Measurements from ENCODE around the gene C11orf71. TPM values are rescaled to one million over a fixed set of nuclear protein-coding genes. Genes with fewer than 3 reads are reported as not detected.

C11orf71 gene
- total RNA-seq, 2 donors from 2014 or later, result 13.1 to 14.3 TPM

DNA sequence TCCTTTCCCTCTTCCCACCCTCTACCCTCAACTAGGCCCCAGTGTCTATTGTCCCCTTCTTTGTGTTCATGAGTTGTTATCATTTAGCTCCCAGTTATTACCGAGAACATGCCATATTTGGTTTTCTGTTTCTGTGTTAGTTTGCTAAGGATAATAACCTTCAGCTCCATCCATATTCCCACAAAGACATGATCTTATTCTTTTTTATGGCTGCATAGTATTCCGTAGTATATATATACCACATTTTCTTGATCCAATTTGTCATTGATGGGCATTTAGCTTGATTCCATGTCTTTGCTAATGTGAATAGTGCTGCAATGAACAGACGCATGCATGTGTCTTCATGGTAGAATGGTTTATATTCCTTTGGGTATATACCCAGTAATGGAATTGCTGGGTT is 17.8 kb downstream of the C11orf71 start:
- H3K9me3 ChIP-seq, result no peaks in the 10 kb centered on the region
- TF ChIP-seq, protein P1, sequence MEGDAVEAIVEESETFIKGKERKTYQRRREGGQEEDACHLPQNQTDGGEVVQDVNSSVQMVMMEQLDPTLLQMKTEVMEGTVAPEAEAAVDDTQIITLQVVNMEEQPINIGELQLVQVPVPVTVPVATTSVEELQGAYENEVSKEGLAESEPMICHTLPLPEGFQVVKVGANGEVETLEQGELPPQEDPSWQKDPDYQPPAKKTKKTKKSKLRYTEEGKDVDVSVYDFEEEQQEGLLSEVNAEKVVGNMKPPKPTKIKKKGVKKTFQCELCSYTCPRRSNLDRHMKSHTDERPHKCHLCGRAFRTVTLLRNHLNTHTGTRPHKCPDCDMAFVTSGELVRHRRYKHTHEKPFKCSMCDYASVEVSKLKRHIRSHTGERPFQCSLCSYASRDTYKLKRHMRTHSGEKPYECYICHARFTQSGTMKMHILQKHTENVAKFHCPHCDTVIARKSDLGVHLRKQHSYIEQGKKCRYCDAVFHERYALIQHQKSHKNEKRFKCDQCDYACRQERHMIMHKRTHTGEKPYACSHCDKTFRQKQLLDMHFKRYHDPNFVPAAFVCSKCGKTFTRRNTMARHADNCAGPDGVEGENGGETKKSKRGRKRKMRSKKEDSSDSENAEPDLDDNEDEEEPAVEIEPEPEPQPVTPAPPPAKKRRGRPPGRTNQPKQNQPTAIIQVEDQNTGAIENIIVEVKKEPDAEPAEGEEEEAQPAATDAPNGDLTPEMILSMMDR (IDR thresholded peaks at IDR 0.05), result no peak
- no peak overlapping the region for H3K4me3 ChIP-seq
- no peaks in the 10 kb centered on the region for H3K27me3 ChIP-seq
- intact Hi-C loops (cut with DNase I), result no loop called here
- no peak for DNase-seq
- H3K4me1 ChIP-seq, result no peaks in the 10 kb centered on the region
- no peak overlapping the region for H3K27ac ChIP-seq
- H3K9ac ChIP-seq (ENCODE audit: low read depth in 2 of 2, low read length in 2 of 2), result no peak overlapping the region
- H3K36me3 ChIP-seq, result no peaks in the 10 kb centered on the region

DNA sequence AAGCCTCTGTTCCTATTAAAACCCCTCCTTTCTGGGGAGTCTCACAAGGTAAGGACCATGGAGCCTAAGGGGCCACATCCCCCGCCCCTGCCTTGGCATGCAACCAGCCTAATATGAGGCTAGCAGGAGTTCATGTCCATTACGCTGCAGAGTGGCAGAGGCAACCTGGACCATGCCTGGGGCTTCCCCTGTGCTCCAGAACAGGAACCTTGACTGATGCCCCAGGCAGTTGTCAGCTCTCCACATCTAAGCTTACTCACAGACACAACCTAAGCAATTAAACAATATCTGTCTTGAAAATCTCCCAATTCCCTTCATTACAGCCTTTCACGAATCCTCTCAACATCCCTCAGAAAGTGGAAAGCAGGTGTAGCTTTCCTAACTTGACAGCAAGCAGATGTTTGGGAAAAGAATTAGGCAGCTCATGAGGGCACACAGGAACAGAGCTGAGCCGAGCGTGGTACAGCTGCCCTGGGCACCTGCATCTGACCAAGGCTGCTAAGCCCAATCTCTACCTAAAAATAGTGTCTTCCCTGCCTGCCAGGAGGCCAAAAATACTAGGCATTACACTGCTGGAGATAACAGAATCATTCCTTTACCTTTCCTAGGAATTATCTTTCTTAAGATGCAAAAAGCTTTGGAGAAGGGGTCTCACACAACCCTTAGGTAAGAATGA is 20.8 kb downstream of the C11orf71 start:
- Histone ChIP-seq H3K9ac (ENCODE audit: low read depth in 2 of 2, low read length in 2 of 2) (no peak overlapping the region), H3K27ac (no peak overlapping the region), H3K4me1 (no peaks in the 10 kb centered on the region), H3K4me3 (no peak overlapping the region), H3K9me3 (no peaks in the 10 kb centered on the region), H3K36me3 (no peaks in the 10 kb centered on the region), H3K27me3 (no peaks in the 10 kb centered on the region)
- intact Hi-C loops (cut with DNase I), result no loop called here
- no peak for DNase-seq
- TF ChIP-seq, protein P1 (IDR thresholded peaks at IDR 0.05), result no peak

DNA sequence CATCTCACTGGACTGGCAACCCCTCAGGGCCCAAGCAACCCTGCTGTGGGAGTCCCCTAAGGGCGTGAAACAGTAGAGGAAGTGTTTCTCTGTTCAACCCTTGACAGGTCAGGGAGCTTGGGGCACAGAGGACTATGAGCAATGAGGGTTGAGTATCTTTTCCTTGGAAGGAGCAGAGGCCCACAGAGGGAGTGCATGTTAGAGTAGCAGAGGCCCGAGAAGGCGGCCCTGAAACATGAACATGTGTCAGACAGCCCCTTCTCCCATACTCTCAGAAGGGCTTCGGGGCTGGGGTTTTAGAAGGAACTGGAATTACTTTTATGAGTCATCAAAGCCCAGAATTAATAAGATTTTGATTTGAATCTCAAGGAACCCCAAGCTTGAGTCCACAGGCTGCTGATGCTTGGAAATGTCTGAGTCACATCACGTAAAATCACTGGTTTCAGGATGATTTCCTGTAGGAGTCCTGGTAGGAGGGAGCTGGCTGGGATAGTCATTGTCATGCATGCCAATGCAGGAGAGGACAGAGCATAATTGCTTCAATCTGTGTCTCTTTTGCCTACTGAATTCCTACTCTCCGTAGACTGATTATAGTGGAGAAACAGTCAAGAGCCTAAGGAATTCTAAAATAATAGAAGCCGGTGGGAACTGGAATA is 22.6 kb downstream of the C11orf71 start:
- Histone ChIP-seq H3K4me3 (no peak overlapping the region), H3K9ac (ENCODE audit: low read depth in 2 of 2, low read length in 2 of 2) (no peak overlapping the region), H3K27me3 (no peaks in the 10 kb centered on the region), H3K36me3 (no peaks in the 10 kb centered on the region), H3K27ac (no peak overlapping the region), H3K9me3 (no peaks in the 10 kb centered on the region), H3K4me1 (no peaks in the 10 kb centered on the region)
- intact Hi-C loops (cut with DNase I), result no loop called here
- no peak for DNase-seq
- TF ChIP-seq, protein P1 (IDR thresholded peaks at IDR 0.05), result no peak

DNA sequence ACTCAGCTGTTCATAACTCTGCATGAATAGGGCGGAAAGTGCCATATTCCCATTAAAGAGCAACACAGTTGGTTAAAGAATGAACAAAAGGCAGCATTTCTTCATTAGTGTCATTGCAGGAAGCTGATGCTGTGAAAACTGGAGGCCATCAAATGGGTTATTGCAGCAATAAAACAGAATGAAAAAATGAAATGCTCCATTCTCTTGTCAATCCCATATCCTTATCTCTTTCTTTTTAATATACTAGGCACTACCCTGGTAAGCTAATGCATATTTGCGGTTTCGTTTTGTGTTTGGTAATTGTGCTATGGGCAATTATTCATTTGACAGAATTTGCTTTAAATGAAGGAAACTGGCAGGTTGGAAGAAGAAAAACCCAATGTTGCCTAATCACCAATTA is 25.3 kb downstream of the C11orf71 start:
- H3K36me3 ChIP-seq, result no peaks in the 10 kb centered on the region
- TF ChIP-seq, protein P1 (IDR thresholded peaks at IDR 0.05), result no peak
- intact Hi-C loops (cut with DNase I), result no loop called here
- no peak for DNase-seq
- no peak overlapping the region for H3K27ac ChIP-seq
- no peaks in the 10 kb centered on the region for H3K4me1 ChIP-seq
- no peak overlapping the region for H3K9ac ChIP-seq (ENCODE audit: low read depth in 2 of 2, low read length in 2 of 2)
- no peak overlapping the region for H3K4me3 ChIP-seq
- H3K27me3 ChIP-seq, result no peaks in the 10 kb centered on the region
- no peaks in the 10 kb centered on the region for H3K9me3 ChIP-seq

DNA sequence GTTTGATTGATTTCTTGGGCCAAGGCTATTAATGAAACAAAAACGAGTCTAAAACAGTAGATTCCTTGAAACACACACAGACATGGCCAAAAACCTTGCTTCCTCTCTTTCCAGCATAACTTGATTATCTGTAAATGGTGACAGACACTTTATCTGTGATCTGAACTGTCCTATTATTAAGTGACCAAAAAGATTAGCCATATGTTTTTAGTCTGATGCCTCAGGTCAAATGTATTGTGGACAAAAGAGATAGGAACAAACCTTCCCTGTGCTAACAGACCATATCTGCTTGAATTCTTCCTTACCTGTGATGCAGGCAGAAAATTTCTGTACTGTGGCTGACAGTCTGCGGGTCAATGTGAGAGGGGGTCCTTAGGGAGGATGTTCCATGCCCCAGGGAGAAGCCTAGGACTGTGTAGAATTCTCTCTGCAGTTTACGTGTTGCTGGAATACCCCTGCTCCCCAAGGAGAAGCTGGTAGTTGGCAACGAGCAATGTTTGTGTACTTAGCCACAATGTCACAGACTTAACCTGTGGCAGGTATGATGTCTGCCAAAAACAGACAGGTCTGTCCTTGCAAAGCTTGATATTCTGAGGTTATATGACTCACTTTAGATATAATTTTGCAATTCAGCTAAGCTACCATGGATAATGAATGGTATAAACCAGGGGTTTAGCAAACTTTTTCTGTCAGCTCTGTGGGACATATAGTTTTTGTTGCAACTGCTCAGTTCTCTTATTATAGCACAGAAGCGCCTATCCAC is 31.2 kb downstream of the C11orf71 start:
- Histone ChIP-seq H3K9me3 (no peaks in the 10 kb centered on the region), H3K4me1 (no peaks in the 10 kb centered on the region), H3K4me3 (no peak overlapping the region), H3K27ac (no peak overlapping the region), H3K36me3 (no peaks in the 10 kb centered on the region), H3K27me3 (no peaks in the 10 kb centered on the region), H3K9ac (ENCODE audit: low read depth in 2 of 2, low read length in 2 of 2) (no peak overlapping the region)
- TF ChIP-seq, protein P1 (IDR thresholded peaks at IDR 0.05), result no peak
- intact Hi-C loops (cut with DNase I), result no loop called here
- DNase-seq, result no peak
